ENCODE results near the gene PLOD1. TPM values are rescaled to one million over a fixed set of nuclear protein-coding genes. Genes with fewer than 3 reads are reported as not detected.
"Not testable (repeated sequence)": the region's sequence is repeated elsewhere in the genome, so short reads cannot be mapped to it uniquely, and the experiment has no call there.

Gene PLOD1
- total RNA-seq, 2 experiments from 2014 or later: 15.7 to 16.5 TPM

GRCh38 chr1:11930571-11931445 is 3.7 kb upstream of the PLOD1 start:
- ChIA-PET POLR2A (interaction anchor here (6.3 kb wide), 1 partner anchor 22 kb away, joined by 94 read pairs; no protein-coding TSS in a partner anchor), CTCF (interaction anchor here (1.1 kb wide), 1 partner anchor 21 kb away, joined by 3 read pairs; no protein-coding TSS in a partner anchor)
- no peaks in the 10 kb centered on the region for H3K36me3 Mint-ChIP-seq (ENCODE audit: low read depth)
- no peaks in the 10 kb centered on the region for H3K9me3 Mint-ChIP-seq
- DNase-seq: no peak
- H3K4me1 Mint-ChIP-seq: peaks cover 12% of the 10 kb centered on the region
- no peak overlapping the region for H3K4me3 Mint-ChIP-seq
- H3K27ac Mint-ChIP-seq: no peak overlapping the region
- no peaks in the 10 kb centered on the region for H3K27me3 Mint-ChIP-seq

- no peaks in the 10 kb centered on the region for H3K9me3 Mint-ChIP-seq
- DNase-seq: no peak
- no peak overlapping the region for H3K27ac Mint-ChIP-seq
- H3K27me3 Mint-ChIP-seq: no peaks in the 10 kb centered on the region
- H3K4me1 Mint-ChIP-seq: peaks cover 10% of the 10 kb centered on the region
- no peaks in the 10 kb centered on the region for H3K36me3 Mint-ChIP-seq (ENCODE audit: low read depth)
- H3K4me3 Mint-ChIP-seq: no peak overlapping the region
- ChIA-PET POLR2A (interaction anchor here (6.3 kb wide), 1 partner anchor 23 kb away, joined by 94 read pairs; no protein-coding TSS in a partner anchor), CTCF (no interaction called here)
Observed at GRCh38 chr1:11931845-11932244, 2.7 kb upstream of the PLOD1 start.

- H3K36me3 Mint-ChIP-seq (ENCODE audit: low read depth): no peaks in the 10 kb centered on the region
- H3K9me3 Mint-ChIP-seq: no peaks in the 10 kb centered on the region
- H3K27ac Mint-ChIP-seq: peak overlapping the region; percentile 47
- DNase-seq: no peak
- ChIA-PET POLR2A (interaction anchor here (0.6 to 7.9 kb wide), 3 partner anchors 9 to 113 kb away, joined by 4 to 121 read pairs (median 7); partner anchors contain the start of gene KIAA2013), CTCF (interaction anchor here (0.8 to 1.5 kb wide), 2 partner anchors 27 to 96 kb away, joined by 3 to 5 read pairs; no protein-coding TSS in a partner anchor)
- H3K4me1 Mint-ChIP-seq: peaks cover 7% of the 10 kb centered on the region
- peak overlapping the region; percentile 80 for H3K4me3 Mint-ChIP-seq
- no peaks in the 10 kb centered on the region for H3K27me3 Mint-ChIP-seq
Observed at GRCh38 chr1:11935057-11935412, 518 bp downstream of the PLOD1 start.

- not testable (repeated sequence) for H3K9me3 Mint-ChIP-seq; DNase-seq; H3K27me3 Mint-ChIP-seq; H3K27ac Mint-ChIP-seq; H3K36me3 Mint-ChIP-seq (ENCODE audit: low read depth); H3K4me1 Mint-ChIP-seq
- H3K4me3 Mint-ChIP-seq: peak overlapping the region; percentile 35
- POLR2A ChIA-PET: interaction anchor here (1.4 to 7.9 kb wide), 2 partner anchors 9 to 27 kb away, joined by 7 to 121 read pairs; partner anchors contain the start of gene KIAA2013
- CTCF ChIA-PET: interaction anchor here (1.5 kb wide), 1 partner anchor 28 kb away, joined by 5 read pairs; no protein-coding TSS in a partner anchor
Observed at GRCh38 chr1:11935733-11936132, 1.2 kb downstream of the PLOD1 start.

GRCh38 chr1:11938722-11939526 is 4.4 kb downstream of the PLOD1 start:
- DNase-seq: no peak
- ChIA-PET POLR2A (interaction anchor here (0.8 to 7.9 kb wide), 2 partner anchors 12 to 30 kb away, joined by 3 to 121 read pairs; partner anchors contain the start of gene KIAA2013), CTCF (no interaction called here)
- no peak overlapping the region for H3K4me3 Mint-ChIP-seq
- H3K36me3 Mint-ChIP-seq (ENCODE audit: low read depth): peaks cover 2% of the 10 kb centered on the region
- no peaks in the 10 kb centered on the region for H3K9me3 Mint-ChIP-seq
- H3K27ac Mint-ChIP-seq: no peak overlapping the region
- H3K27me3 Mint-ChIP-seq: no peaks in the 10 kb centered on the region
- H3K4me1 Mint-ChIP-seq: peaks cover 6% of the 10 kb centered on the region

- H3K9me3 Mint-ChIP-seq; H3K36me3 Mint-ChIP-seq (ENCODE audit: low read depth); CTCF ChIA-PET; H3K4me3 Mint-ChIP-seq; H3K4me1 Mint-ChIP-seq; H3K27ac Mint-ChIP-seq; H3K27me3 Mint-ChIP-seq; DNase-seq: not testable (repeated sequence)
- POLR2A ChIA-PET: interaction anchor here (7.9 kb wide), 1 partner anchor 31 kb away, joined by 121 read pairs; no protein-coding TSS in a partner anchor
Observed at GRCh38 chr1:11939794-11940193, 5.3 kb downstream of the PLOD1 start.

GRCh38 chr1:11940260-11940921 is 5.9 kb downstream of the PLOD1 start:
- Mint-ChIP-seq H3K36me3 (ENCODE audit: low read depth) (peaks cover 2% of the 10 kb centered on the region), H3K4me1 (peaks cover 6% of the 10 kb centered on the region), H3K4me3 (no peak overlapping the region), H3K27ac (no peak overlapping the region), H3K9me3 (no peaks in the 10 kb centered on the region), H3K27me3 (no peaks in the 10 kb centered on the region)
- POLR2A ChIA-PET: interaction anchor here (7.9 kb wide), 1 partner anchor 32 kb away, joined by 121 read pairs; no protein-coding TSS in a partner anchor
- CTCF ChIA-PET: no interaction called here
- DNase-seq: no peak

GRCh38 chr1:11942280-11942679 is 7.8 kb downstream of the PLOD1 start:
- H3K4me1 Mint-ChIP-seq: peaks cover 3% of the 10 kb centered on the region
- H3K27ac Mint-ChIP-seq: no peak overlapping the region
- H3K36me3 Mint-ChIP-seq (ENCODE audit: low read depth): peaks cover 10% of the 10 kb centered on the region
- no peaks in the 10 kb centered on the region for H3K27me3 Mint-ChIP-seq
- CTCF ChIA-PET: interaction anchor here (0.6 kb wide), 1 partner anchor 1456 kb away, joined by 4 read pairs; no protein-coding TSS in a partner anchor
- DNase-seq: no peak
- H3K4me3 Mint-ChIP-seq: no peak overlapping the region
- peaks cover 6% of the 10 kb centered on the region for H3K9me3 Mint-ChIP-seq
- POLR2A ChIA-PET: no interaction called here

GRCh38 chr1:11943619-11944018 is 9.1 kb downstream of the PLOD1 start:
- Mint-ChIP-seq H3K4me3 (no peak overlapping the region), H3K9me3 (peaks cover 6% of the 10 kb centered on the region), H3K4me1 (peaks cover 3% of the 10 kb centered on the region), H3K27me3 (no peaks in the 10 kb centered on the region), H3K27ac (no peak overlapping the region), H3K36me3 (ENCODE audit: low read depth) (peaks cover 14% of the 10 kb centered on the region)
- CTCF ChIA-PET: no interaction called here
- POLR2A ChIA-PET: interaction anchor here (0.8 kb wide), 1 partner anchor 34 kb away, joined by 3 read pairs; no protein-coding TSS in a partner anchor
- no peak for DNase-seq

- Mint-ChIP-seq H3K36me3 (ENCODE audit: low read depth) (peaks cover 14% of the 10 kb centered on the region), H3K4me3 (no peak overlapping the region), H3K9me3 (peaks cover 9% of the 10 kb centered on the region)
Observed at GRCh38 chr1:11944358-11944931, 9.9 kb downstream of the PLOD1 start.

GRCh38 chr1:11946647-11947046 is 12.1 kb downstream of the PLOD1 start:
- Mint-ChIP-seq H3K27ac (no peak overlapping the region), H3K27me3 (no peaks in the 10 kb centered on the region), H3K4me3 (no peak overlapping the region), H3K9me3 (peaks cover 9% of the 10 kb centered on the region), H3K4me1 (peaks cover 7% of the 10 kb centered on the region), H3K36me3 (ENCODE audit: low read depth) (peaks cover 14% of the 10 kb centered on the region)
- POLR2A ChIA-PET: interaction anchor here (0.6 to 4.5 kb wide), 4 partner anchors 34 to 39 kb away, joined by 3 to 20 read pairs (median 4); partner anchors contain the start of gene MFN2
- CTCF ChIA-PET: no interaction called here
- DNase-seq: no peak

More at GRCh38 chr1:11944358-11944931, 9.9 kb downstream of the PLOD1 start:
- ChIA-PET CTCF (no interaction called here), POLR2A (interaction anchor here (1.0 to 4.5 kb wide), 2 partner anchors 35 to 37 kb away, joined by 3 to 20 read pairs; no protein-coding TSS in a partner anchor)
- no peak for DNase-seq
- Mint-ChIP-seq H3K27ac (no peak overlapping the region), H3K4me1 (peaks cover 7% of the 10 kb centered on the region), H3K27me3 (no peaks in the 10 kb centered on the region)

Data from activated CD4-positive, alpha-beta memory T cell treated with anti-CD3 and anti-CD28 coated beads, Interleukin-2, amount 10 ng/mL, durations not matched to agents 7 days and 5 days (primary cell).